GM04503 (cell line): ENCODE measurements around the gene LEO1.

Experiments
- DNase-seq: peaks from one replicate; pipeline ENCODE4 v3.0.0-alpha.2; 2012; ENCODE audit warnings: low read depth

Gene LEO1

GRCh38 chr15:51931016-51931415 lies 40.6 kb downstream of the LEO1 start:
- DNase-seq, result no peak

- DNase-seq, result no peak
These were observed 44.8 kb downstream of the LEO1 start for GRCh38 chr15:51926809-51927208.

GRCh38 chr15:51924156-51925068 lies 47.2 kb downstream of the LEO1 start:
- DNase-seq, result no peak

- DNase-seq, result no peak
These were observed 54.1 kb downstream of the LEO1 start for GRCh38 chr15:51917493-51917892.

- no peak for DNase-seq
These were observed 59.0 kb downstream of the LEO1 start for GRCh38 chr15:51912528-51912927.

GRCh38 chr15:51909584-51909983 lies 62.0 kb downstream of the LEO1 start:
- no peak for DNase-seq

- DNase-seq, result no peak
These were observed 63.3 kb downstream of the LEO1 start for GRCh38 chr15:51908316-51908715.

GRCh38 chr15:51907136-51907862 lies 64.3 kb downstream of the LEO1 start:
- DNase-seq, result peak; percentile 11

- DNase-seq, result no peak
These were observed 66.6 kb downstream of the LEO1 start for GRCh38 chr15:51904931-51905330.

- no peak for DNase-seq
These were observed 67.2 kb downstream of the LEO1 start for GRCh38 chr15:51904421-51904820.

GRCh38 chr15:51889486-51889885 lies 82.1 kb downstream of the LEO1 start:
- no peak for DNase-seq

- no peak for DNase-seq
These were observed 82.9 kb downstream of the LEO1 start for GRCh38 chr15:51888593-51889195.
